HepG2 (cell line): ENCODE data around the gene EIF4H.

Experiments used
- ARNT ChIP-seq: fragments of 450-650 bp; IDR thresholded peaks from 2 replicates; pipeline ENCODE4 v1.6.1; 2017
- POLR2A ChIP-seq, 2 experiments: IDR thresholded peaks; 2 replicates each; pipeline ENCODE4 v1.6.1; 2011; ENCODE audit warnings: low read depth in 2 of 2, low read length in 2 of 2, mild to moderate bottlenecking in 1 of 2, moderate library complexity in 1 of 2; ENCODE audit not compliant: insufficient read depth in 1 of 2
- ZNF713 ChIP-seq: sonication (generic); formaldehyde crosslinking; IDR thresholded peaks from 2 replicates; pipeline ENCODE4 v1.4.0; 2020; ENCODE audit warnings: mild to moderate bottlenecking, missing genetic modification reagents
- TF ChIP-seq, protein P1 (sequence below): IDR thresholded peaks from 2 replicates; pipeline ENCODE4 v1.6.1; 2016
- TF ChIP-seq, protein P2 (sequence below): sonication (generic); formaldehyde crosslinking; IDR thresholded peaks from 2 replicates; pipeline ENCODE4 v1.4.0; 2020; ENCODE audit warnings: missing genetic modification reagents
- TF ChIP-seq, protein P3 (sequence below): IDR thresholded peaks from 2 replicates; pipeline ENCODE4 v1.6.1; 2016; ENCODE audit warnings: control low read depth

- TF ChIP-seq, protein P1, sequence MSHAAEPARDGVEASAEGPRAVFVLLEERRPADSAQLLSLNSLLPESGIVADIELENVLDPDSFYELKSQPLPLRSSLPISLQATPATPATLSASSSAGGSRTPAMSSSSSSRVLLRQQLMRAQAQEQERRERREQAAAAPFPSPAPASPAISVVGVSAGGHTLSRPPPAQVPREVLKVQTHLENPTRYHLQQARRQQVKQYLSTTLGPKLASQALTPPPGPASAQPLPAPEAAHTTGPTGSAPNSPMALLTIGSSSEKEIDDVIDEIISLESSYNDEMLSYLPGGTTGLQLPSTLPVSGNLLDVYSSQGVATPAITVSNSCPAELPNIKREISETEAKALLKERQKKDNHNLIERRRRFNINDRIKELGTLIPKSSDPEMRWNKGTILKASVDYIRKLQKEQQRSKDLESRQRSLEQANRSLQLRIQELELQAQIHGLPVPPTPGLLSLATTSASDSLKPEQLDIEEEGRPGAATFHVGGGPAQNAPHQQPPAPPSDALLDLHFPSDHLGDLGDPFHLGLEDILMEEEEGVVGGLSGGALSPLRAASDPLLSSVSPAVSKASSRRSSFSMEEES (CRISPR knock-in tag), result no peak
- TF ChIP-seq, protein P2, sequence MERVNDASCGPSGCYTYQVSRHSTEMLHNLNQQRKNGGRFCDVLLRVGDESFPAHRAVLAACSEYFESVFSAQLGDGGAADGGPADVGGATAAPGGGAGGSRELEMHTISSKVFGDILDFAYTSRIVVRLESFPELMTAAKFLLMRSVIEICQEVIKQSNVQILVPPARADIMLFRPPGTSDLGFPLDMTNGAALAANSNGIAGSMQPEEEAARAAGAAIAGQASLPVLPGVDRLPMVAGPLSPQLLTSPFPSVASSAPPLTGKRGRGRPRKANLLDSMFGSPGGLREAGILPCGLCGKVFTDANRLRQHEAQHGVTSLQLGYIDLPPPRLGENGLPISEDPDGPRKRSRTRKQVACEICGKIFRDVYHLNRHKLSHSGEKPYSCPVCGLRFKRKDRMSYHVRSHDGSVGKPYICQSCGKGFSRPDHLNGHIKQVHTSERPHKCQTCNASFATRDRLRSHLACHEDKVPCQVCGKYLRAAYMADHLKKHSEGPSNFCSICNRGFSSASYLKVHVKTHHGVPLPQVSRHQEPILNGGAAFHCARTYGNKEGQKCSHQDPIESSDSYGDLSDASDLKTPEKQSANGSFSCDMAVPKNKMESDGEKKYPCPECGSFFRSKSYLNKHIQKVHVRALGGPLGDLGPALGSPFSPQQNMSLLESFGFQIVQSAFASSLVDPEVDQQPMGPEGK, result no peak
- TF ChIP-seq ZNF713 (no peak), ARNT (no peak), POLR2A (IDR thresholded peaks at IDR 0.05; ENCODE audit: insufficient read depth in 1 of 2, low read depth in 2 of 2, low read length in 2 of 2) (no peak)
- TF ChIP-seq, protein P3, sequence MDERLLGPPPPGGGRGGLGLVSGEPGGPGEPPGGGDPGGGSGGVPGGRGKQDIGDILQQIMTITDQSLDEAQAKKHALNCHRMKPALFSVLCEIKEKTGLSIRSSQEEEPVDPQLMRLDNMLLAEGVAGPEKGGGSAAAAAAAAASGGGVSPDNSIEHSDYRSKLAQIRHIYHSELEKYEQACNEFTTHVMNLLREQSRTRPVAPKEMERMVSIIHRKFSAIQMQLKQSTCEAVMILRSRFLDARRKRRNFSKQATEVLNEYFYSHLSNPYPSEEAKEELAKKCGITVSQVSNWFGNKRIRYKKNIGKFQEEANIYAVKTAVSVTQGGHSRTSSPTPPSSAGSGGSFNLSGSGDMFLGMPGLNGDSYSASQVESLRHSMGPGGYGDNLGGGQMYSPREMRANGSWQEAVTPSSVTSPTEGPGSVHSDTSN (CRISPR knock-in tag), result no peak
Observed at GRCh38 chr7:74191231-74191630, 17.1 kb downstream of the EIF4H start.
